ENCODE measurements around the gene TMEM134. TPM values are rescaled to one million over a fixed set of nuclear protein-coding genes. Genes with fewer than 3 reads are reported as not detected.

Gene TMEM134
- total and polyA plus RNA-seq, 2 of the 4 experiments (the other 2 are of a cell fraction): 12.5 to 55.0 TPM

DNA sequence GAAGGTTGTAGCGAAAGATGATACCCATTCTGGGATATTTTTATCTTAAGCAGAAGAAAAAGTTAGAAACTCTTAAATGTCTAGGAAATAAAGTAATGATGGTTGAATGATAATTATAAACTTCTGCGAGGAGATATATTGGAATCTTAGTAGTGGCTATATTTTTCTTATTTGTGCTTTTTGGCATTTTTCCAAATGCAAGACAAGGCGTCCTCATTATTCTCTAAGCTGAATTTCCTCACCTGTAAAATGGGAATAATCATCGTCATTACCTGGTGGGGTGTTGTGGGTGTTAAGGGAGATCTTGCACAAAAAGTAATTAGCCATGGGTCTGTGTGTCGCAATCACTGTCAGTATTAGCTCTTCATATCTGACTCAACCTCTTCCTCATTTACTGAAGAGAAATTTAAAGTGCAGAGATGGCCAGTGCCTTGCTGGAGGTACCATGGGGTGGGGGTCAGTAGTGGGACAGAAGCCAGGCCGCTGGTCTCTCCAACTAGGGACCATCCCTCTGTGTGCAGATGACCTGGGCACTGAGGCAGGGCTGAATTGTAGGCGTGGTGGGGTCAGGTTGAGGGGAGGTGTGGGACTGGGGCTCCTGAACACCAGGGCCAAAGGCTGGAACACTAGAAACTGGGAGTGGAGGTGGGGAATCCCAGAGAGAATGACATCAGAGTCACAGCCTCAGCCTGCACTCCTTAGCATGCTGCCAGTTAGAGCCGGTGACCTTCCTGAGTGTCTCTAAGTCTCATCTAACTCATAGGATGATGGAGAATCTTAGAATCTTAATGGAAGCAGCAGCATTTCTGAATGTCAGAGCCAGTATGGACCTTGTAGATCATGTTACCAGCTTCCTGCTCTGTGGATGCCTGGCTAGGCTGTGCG, 32.0 kb upstream of the TMEM134 start:
- Histone ChIP-seq H2AFZ (replicated peaks; ENCODE audit: low read length, poor library complexity) (peak overlapping the region; percentile 56), H3K14ac (replicated peaks; ENCODE audit: low read depth, low read length) (no peak overlapping the region), H2BK5ac (ENCODE audit: low read depth, low read length, poor library complexity, severe bottlenecking) (no peak overlapping the region), H3K9me3 (ENCODE audit: control insufficient read depth, insufficient read depth, low read length) (no peaks in the 10 kb centered on the region), H3K36me3 (ENCODE audit: control insufficient read depth, insufficient read depth, low read length) (peaks cover 19% of the 10 kb centered on the region), H3K23ac (ENCODE audit: low read depth, low read length) (no peak overlapping the region), H3K4me2 (ENCODE audit: low read depth, low read length) (no peak overlapping the region), H3K4ac (ENCODE audit: low read depth, low read length) (no peak overlapping the region), H3K27ac (ENCODE audit: insufficient read depth, low read length) (no peak overlapping the region), H3K9me1 (ENCODE audit: insufficient read depth, low read length) (peaks cover 4% of the 10 kb centered on the region), H3K18ac (ENCODE audit: low read depth, low read length) (no peak overlapping the region), H4K8ac (ENCODE audit: low read depth in 2 of 2, low read length in 2 of 2) (no peak overlapping the region), H4K20me1 (ENCODE audit: insufficient read depth, low read length) (no peaks in the 10 kb centered on the region), H2AK5ac (ENCODE audit: low read depth, low read length) (no peak overlapping the region), H2BK15ac (ENCODE audit: low read depth, low read length) (no peak overlapping the region), H2AK9ac (replicated peaks; ENCODE audit: low read depth, low read length, poor library complexity) (no peak overlapping the region), H4K5ac (ENCODE audit: low read depth, low read length) (no peak overlapping the region), H3K4me3 (ENCODE audit: insufficient read depth, low read depth, low read length) (no peak overlapping the region), H2BK20ac (ENCODE audit: low read depth, low read length) (no peak overlapping the region), H3K9ac (ENCODE audit: low read depth, low read length) (no peak overlapping the region), H2BK120ac (ENCODE audit: low read depth, low read length) (no peak overlapping the region), H3K79me1 (ENCODE audit: low read depth in 1 of 2, low read length in 2 of 2) (peaks cover 4 to 33% of the 10 kb centered on the region in 2 experiments; a peak in 3 of 4 replicates), H3K4me1 (ENCODE audit: control insufficient read depth, insufficient read depth, low read length) (peaks cover 10% of the 10 kb centered on the region), H3K56ac (ENCODE audit: extremely low read depth, insufficient read depth, low read length) (no peak overlapping the region), H3K27me3 (ENCODE audit: control insufficient read depth, insufficient read depth, low read length) (no peaks in the 10 kb centered on the region), H4K91ac (ENCODE audit: insufficient read depth, low read depth, low read length) (no peak overlapping the region)
- ATAC-seq (ENCODE audit: low read depth) (no peak), DNase-seq (no peak)
- dilution Hi-C loops (cut with HindIII; ENCODE audit: low sequenced_read_pairs, unreplicated experiment) (no loop called here), in situ Hi-C loops (cut with MboI; ENCODE audit: low sequenced_read_pairs) (no loop called here), intact Hi-C loops (cut with micrococcal nuclease) (no loop called here)
- WGBS, 2 experiments (ENCODE audit: extremely low coverage in 2 of 2, insufficient read length in 1 of 2): 100% methylated on average over 1 of the region's 9 CpGs
- TF ChIP-seq MAFK (IDR thresholded peaks at IDR 0.05; ENCODE audit: low read depth, low read length) (no peak), CEBPB (IDR thresholded peaks at IDR 0.05; ENCODE audit: low read depth, low read length) (peak; percentile 96)
- no TSS peak for BruUV-seq (replicated peaks)
- ChIA-PET POLR2A (ENCODE audit: unreplicated experiment) (no interaction called here), CTCF (no interaction called here)

Measured in IMR-90 (cell line).